Measurements from ENCODE around the gene ZNF678.

DNA sequence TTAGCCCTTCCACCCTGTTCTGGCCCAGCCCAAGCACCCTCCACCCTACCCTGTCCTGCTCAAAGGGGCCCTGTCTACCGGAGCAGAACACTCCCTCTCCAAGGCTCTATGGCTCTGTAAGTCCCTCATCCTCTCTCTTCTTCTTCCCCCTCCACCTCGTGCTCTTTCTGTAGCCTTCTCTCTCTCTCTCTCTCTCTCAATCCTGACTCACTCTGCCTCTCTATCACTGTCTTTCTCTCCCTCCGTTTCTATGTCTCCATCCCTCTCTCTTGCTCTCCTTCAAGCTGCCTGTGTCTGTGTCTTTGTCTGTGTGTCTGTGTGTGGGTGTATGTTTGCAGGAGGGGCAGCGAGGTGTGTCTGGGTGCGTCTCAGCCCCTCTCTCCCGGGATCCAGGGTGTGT lies 1.3 kb upstream of the ZNF678 start:
- TF ChIP-seq POLR2AphosphoS5 (IDR thresholded peaks at IDR 0.05) (no peak), POLR2A (IDR thresholded peaks at IDR 0.05) (no peak)
